Adipose tissue (tissue), 3 donors: ENCODE data around the gene ROR1. TPM values are rescaled to one million over a fixed set of nuclear protein-coding genes. Genes with fewer than 3 reads are reported as not detected.
"Not testable (repeated sequence)": the region's sequence is repeated elsewhere in the genome, so short reads cannot be mapped to it uniquely, and the experiment has no call there.

Experiments used
- H3K27ac ChIP-seq: one replicate; pipeline ENCODE4 v1.5.1; 2013; ENCODE audit warnings: low read depth, low read length
- WGBS, 3 donors: extraction: QIAGEN DNeasy Blood & Tissue Kit; methylation state at CpG; one replicate each; pipeline ENCODE4 v1.1.7; 2013; 5-methylcytosine and 5-hydroxymethylcytosine counted together
- polyA plus RNA-seq, 3 donors: library from polyadenylated mRNA; stranded (reverse); fragments of 200-250 nt; gene quantifications; one replicate each; pipeline ENCODE4 v1.2.3, GENCODE V29; 2013
- donor health status: healthy with polysubstance abuse.
- donor health status: Bipolar disorder and iron deficiency.
- donor health status: healthy.

Gene ROR1
- polyA plus RNA-seq, 3 donors, result 2.1 to 2.8 (median 2.1) TPM

- WGBS, 3 donors, result 89 to 94% (median 93%) methylated on average over 5 of the region's 5 CpGs
- not testable (repeated sequence) for H3K27ac ChIP-seq
Measured at GRCh38 chr1:63816217-63816815, 42.5 kb downstream of the ROR1 start.

GRCh38 chr1:63817152-63817667 is 43.4 kb downstream of the ROR1 start:
- WGBS, 3 donors, result 12 to 25% (median 20%) methylated on average over 5 of the region's 5 CpGs
- H3K27ac ChIP-seq, result no peak overlapping the region

- H3K27ac ChIP-seq, result no peak overlapping the region
- 77 to 81% (median 81%) methylated on average over 6 of the region's 6 CpGs for WGBS, 3 donors
Measured at GRCh38 chr1:63817700-63818099, 43.9 kb downstream of the ROR1 start.

DNA sequence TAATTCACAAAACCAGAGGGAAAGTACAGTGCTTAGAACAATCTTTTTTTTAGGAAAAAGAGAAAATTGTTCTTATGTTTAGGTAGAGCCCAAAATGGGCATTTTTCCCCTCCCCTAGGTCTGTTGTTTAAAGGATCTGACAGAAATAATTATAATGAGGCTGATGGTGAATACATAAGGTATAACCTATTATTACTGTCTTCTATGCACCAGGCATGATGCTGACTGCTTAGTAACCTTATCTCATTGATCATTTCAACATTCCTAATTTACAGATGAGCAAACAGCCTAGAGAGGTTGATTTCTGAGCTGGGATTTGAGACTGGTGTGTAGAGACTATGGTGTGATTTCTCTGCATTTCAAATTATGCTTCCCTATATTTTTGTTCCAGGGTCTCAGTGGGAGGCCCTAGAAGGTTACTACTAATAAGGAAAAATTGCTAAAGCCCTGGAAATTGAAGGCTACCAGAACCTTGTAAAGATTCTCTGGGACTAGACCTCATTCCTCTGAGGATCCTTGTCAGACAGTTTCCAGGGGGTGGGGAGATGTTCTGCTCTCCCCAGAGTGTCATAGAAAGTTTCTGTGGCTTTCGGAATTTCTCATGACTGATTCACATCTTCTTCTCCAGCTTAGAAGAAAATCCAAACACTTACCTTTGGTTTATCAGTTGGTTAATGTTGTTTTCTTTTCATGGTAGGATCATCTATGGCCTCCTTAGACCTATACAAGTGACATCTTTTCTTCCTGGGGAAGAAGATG is 44.9 kb downstream of the ROR1 start:
- no peak overlapping the region for H3K27ac ChIP-seq
- WGBS, 3 donors, result 79 to 88% (median 88%) methylated on average over 1 of the region's 1 CpG

DNA sequence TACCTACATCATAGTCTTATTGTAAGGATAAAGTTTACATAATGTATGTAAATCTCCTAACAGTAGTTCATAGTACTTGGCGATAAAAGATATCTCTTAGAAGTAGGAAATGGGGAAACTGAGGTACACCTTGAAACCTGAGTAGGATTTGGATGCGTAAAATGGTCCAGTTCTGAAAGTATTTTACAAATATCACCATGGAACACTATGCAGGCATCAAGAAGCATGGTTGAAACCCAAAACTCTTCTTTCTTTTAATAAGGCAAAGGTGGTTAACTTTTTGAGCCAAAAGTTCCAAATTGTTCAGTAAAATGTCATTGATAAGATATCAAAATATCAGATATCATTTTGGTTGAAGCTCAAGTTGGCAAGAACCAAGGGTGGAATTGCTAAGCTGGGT is 46.0 kb downstream of the ROR1 start:
- WGBS, 3 donors, result 94 to 100% (median 95%) methylated on average over 2 of the region's 2 CpGs
- H3K27ac ChIP-seq, result no peak overlapping the region

GRCh38 chr1:63821091-63822005 is 47.5 kb downstream of the ROR1 start:
- H3K27ac ChIP-seq, result no peak overlapping the region
- WGBS, 3 donors, result 43 to 55% (median 54%) methylated on average over 8 of the region's 8 CpGs

- no peak overlapping the region for H3K27ac ChIP-seq
Measured at GRCh38 chr1:63822540-63822939, 48.7 kb downstream of the ROR1 start.

DNA sequence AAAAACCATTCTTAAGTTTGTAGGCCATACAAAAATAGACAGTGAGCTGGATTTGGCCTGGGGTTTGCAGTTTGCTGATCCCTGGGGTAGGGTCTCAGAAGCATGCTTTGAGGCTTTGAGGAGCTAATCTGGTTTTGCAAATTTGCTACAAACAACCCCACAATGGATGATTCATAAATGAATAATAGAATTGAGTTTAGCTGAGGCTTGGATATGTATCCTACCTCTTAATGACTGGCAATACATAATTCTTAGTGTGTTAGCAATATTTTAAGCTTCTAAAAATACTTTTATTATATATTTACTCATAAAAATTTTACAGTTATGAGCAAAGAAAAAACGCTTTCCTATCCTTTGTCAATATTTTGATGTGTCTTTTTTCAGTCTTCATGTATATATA is 50.6 kb downstream of the ROR1 start:
- H3K27ac ChIP-seq, result no peak overlapping the region
- 74 to 80% (median 76%) methylated on average over 1 of the region's 1 CpG for WGBS, 3 donors

DNA sequence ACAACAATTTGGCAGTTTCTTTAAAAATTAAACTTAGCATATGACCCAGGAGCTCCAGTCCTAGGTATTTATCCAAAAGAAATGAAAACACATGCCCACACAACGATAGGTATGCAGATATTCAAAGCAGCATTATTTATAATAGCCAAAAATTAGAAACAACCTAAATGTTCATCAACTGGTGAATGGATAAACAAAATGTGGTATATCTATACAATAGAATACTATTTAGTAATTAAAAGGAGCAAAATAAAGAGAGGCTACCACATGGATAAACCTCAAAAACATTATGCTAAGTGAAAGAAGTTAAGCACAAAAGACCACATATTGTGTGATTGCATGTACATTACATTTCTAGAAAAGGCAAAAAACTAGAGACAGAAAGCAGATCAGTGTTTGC is 51.3 kb downstream of the ROR1 start:
- H3K27ac ChIP-seq, result no peak overlapping the region
- WGBS, 3 donors, result 89 to 97% (median 96%) methylated on average over 1 of the region's 1 CpG

DNA sequence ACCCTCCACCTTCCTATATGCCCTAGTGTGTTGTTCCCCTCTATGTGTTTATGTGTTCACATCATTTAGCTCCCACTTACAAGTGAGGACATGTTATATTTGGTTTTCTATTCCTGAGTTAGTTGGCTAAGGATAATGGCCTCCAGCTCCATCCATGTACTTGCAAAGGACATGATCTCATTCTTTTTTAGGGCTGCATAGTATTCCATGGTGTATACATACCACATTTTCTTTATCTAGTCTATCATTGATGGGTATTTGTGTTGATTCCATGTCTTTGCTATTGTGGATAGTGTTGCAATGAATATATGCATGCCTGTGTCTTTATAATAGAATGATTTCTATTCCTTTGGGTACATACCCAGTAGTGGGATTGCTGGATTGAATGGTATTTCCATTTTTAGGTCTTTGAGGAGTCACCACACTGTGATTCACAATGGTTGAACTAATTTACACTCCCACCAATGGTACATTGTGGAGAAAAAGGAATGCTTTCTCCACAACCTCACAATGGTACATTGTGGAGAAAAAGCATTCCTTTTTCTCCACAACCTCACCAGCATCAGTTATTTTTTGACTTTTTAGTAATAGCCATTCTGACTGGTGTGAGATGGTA is 52.5 kb downstream of the ROR1 start:
- H3K27ac ChIP-seq, result not testable (repeated sequence)

- no peak overlapping the region for H3K27ac ChIP-seq
- 63 to 88% (median 68%) methylated on average over 5 of the region's 5 CpGs for WGBS, 3 donors
Measured at GRCh38 chr1:63827411-63828321, 53.8 kb downstream of the ROR1 start.

DNA sequence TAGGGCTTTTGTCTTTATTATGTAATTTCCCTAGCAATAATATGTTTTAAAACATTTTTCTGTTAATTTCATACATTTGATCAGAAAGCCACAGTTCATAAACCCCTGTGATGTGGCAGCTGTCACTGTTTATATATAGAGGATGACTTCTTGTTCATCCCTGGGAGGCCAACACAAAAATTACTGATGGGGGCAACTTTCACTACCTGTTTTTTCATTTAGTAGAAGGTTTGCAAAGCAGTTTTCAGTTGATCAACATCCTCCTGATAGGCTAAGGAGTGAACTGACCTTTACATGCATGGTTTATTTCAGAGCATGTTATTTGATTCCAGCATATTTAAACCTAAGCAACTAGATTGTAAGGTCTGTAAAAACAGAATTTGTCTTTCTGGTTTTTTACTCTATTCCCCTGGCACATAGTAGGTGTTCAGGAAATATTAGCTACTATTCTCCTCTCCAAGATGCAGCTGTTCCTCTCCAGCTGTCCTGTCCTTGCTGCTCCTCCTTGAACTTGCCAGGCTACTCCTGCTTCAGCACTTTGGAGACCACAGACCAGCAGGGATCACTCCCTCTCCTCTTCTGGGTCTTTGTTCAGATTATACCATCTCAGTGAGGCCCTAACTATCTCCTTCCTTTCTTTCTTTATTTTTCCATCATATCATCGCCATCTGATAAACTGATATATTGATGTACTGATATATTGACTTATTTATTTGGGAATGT is 54.7 kb downstream of the ROR1 start:
- H3K27ac ChIP-seq, result no peak overlapping the region
- 52 to 100% (median 97%) methylated on average over 1 of the region's 1 CpG for WGBS, 3 donors

GRCh38 chr1:63829349-63830327 is 55.8 kb downstream of the ROR1 start:
- H3K27ac ChIP-seq, result no peak overlapping the region
- 68 to 77% (median 72%) methylated on average over 11 of the region's 11 CpGs for WGBS, 3 donors

- 90 to 100% (median 95%) methylated on average over 1 of the region's 1 CpG for WGBS, 3 donors
- no peak overlapping the region for H3K27ac ChIP-seq
Measured at GRCh38 chr1:63831409-63831808, 57.6 kb downstream of the ROR1 start.

GRCh38 chr1:63833363-63834119 is 59.7 kb downstream of the ROR1 start:
- WGBS, 3 donors, result 32 to 53% (median 44%) methylated on average over 7 of the region's 7 CpGs
- H3K27ac ChIP-seq, result no peak overlapping the region
